Astrocyte (in vitro differentiated cells and primary cell): ENCODE data around the gene LRRC7.

Experiments used
- EZH2 ChIP-seq: IDR thresholded peaks from 2 replicates; pipeline ENCODE4 v1.6.1; 2012; ENCODE audit warnings: mild to moderate bottlenecking, low read length, inconsistent platforms; ENCODE audit not compliant: insufficient read depth
- TF ChIP-seq, protein P1 (sequence below): IDR thresholded peaks from 2 replicates; pipeline ENCODE4 v1.5.1; 2011; ENCODE audit warnings: low read depth, mild to moderate bottlenecking, inconsistent platforms, low read length, moderate library complexity; ENCODE audit not compliant: insufficient read depth

DNA sequence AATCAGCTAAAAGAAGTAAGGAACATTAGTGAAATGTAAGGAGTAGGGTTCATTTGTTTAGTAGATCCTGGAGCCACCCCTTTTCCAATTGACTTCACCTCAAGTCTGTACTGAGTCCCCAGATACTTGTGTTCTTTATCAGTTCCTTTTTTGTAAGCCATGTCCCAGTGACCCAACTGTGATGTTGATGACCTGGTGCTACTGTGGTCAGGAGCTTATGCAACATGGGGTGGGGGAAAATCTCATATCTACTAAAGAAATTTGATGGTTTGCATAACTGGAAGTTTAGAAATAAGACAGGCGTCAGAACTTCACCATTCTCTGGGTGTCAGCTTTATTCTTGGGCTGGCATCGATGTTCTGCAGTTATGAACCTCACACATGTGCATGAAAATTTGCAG, 120.5 kb downstream of the LRRC7 start:
- TF ChIP-seq, protein P1, sequence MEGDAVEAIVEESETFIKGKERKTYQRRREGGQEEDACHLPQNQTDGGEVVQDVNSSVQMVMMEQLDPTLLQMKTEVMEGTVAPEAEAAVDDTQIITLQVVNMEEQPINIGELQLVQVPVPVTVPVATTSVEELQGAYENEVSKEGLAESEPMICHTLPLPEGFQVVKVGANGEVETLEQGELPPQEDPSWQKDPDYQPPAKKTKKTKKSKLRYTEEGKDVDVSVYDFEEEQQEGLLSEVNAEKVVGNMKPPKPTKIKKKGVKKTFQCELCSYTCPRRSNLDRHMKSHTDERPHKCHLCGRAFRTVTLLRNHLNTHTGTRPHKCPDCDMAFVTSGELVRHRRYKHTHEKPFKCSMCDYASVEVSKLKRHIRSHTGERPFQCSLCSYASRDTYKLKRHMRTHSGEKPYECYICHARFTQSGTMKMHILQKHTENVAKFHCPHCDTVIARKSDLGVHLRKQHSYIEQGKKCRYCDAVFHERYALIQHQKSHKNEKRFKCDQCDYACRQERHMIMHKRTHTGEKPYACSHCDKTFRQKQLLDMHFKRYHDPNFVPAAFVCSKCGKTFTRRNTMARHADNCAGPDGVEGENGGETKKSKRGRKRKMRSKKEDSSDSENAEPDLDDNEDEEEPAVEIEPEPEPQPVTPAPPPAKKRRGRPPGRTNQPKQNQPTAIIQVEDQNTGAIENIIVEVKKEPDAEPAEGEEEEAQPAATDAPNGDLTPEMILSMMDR = no peak
- TF ChIP-seq EZH2 = no peak
